ENCODE measurements around the gene EDAR.

GRCh38 chr2:108958632-108959341 lies 30.2 kb downstream of the EDAR start:
- TF ChIP-seq POLR2AphosphoS5 (IDR thresholded peaks at IDR 0.05; ENCODE audit: low read depth, low read length): no peak
- no peak for TF ChIP-seq CTCF (IDR thresholded peaks at IDR 0.05)
- TF ChIP-seq RAD21 (IDR thresholded peaks at IDR 0.05; ENCODE audit: low read length): no peak
- no peak for TF ChIP-seq FOXM1 (IDR thresholded peaks at IDR 0.05; ENCODE audit: low read depth)
- TF ChIP-seq, protein P1, sequence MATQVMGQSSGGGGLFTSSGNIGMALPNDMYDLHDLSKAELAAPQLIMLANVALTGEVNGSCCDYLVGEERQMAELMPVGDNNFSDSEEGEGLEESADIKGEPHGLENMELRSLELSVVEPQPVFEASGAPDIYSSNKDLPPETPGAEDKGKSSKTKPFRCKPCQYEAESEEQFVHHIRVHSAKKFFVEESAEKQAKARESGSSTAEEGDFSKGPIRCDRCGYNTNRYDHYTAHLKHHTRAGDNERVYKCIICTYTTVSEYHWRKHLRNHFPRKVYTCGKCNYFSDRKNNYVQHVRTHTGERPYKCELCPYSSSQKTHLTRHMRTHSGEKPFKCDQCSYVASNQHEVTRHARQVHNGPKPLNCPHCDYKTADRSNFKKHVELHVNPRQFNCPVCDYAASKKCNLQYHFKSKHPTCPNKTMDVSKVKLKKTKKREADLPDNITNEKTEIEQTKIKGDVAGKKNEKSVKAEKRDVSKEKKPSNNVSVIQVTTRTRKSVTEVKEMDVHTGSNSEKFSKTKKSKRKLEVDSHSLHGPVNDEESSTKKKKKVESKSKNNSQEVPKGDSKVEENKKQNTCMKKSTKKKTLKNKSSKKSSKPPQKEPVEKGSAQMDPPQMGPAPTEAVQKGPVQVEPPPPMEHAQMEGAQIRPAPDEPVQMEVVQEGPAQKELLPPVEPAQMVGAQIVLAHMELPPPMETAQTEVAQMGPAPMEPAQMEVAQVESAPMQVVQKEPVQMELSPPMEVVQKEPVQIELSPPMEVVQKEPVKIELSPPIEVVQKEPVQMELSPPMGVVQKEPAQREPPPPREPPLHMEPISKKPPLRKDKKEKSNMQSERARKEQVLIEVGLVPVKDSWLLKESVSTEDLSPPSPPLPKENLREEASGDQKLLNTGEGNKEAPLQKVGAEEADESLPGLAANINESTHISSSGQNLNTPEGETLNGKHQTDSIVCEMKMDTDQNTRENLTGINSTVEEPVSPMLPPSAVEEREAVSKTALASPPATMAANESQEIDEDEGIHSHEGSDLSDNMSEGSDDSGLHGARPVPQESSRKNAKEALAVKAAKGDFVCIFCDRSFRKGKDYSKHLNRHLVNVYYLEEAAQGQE (IDR thresholded peaks at IDR 0.05; ENCODE audit: low read depth, low read length): no peak
- TF ChIP-seq USF2 (IDR thresholded peaks at IDR 0.05; ENCODE audit: borderline replicate concordance, low read depth, low read length): no peak
- no peak for TF ChIP-seq TAF1 (IDR thresholded peaks at IDR 0.05; ENCODE audit: borderline replicate concordance, low read depth, low read length)
